K562 (cell line): Measurements from ENCODE around the gene UPF1. TPM values are rescaled to one million over a fixed set of nuclear protein-coding genes. Genes with fewer than 3 reads are reported as not detected.

Experiments
- ATAC-seq: fragments of 200-7000 bp; cut with Tn5 transposase; 3 replicates; pipeline ENCODE4 v1.9.1; 2020; ENCODE audit warnings: moderate library complexity
- BruUV-seq: library from RNA; stranded (reverse); fragments of 400-500 nt; replicated peaks from 2 replicates; lab custom pipeline; 2021; lab: Mats Ljungman, UMichigan
- CTCF ChIA-PET: fragments of 300-600 bp; formaldehyde crosslinking; extraction: SDS; loops from one replicate; lab custom pipeline; 2021; ENCODE audit warnings: low intra/inter-chr PET ratio; lab: Yijun Ruan, JAX
- POLR2A ChIA-PET: fragments of 300-600, 350-650 bp; sonication (Branson Sonifier 250); formaldehyde crosslinking; extraction: SDS; loops from one replicate; lab custom pipeline; 2021; ENCODE audit warnings: antibody characterized with exemption, inconsistent platforms; lab: Yijun Ruan, JAX
- DNase-seq, 4 experiments: peaks; one replicate each; pipeline versions ENCODE4 v3.0.0 to v3.0.0-alpha.2; 2011 to 2018; ENCODE audit warnings: low spot score in 3 of 4, mixed read lengths in 3 of 4; ENCODE audit errors: extremely low read depth in 1 of 4
- FAIRE-seq: peaks from 2 replicates; lab custom pipeline; 2011; peaks lifted over from hg19 to GRCh38; lab: Jason Lieb, UNC
- H2AFZ ChIP-seq: 2 replicates; pipeline ENCODE4 v1.6.0; 2011; ENCODE audit warnings: low read depth, low read length, control low read depth, inconsistent platforms
- H3K27ac ChIP-seq: fragments of 200-600 bp; 3 replicates; pipeline ENCODE4 v1.8.0; 2011; ENCODE audit warnings: low read depth, mild to moderate bottlenecking, control low read depth, inconsistent platforms, low read length, moderate library complexity, mixed read lengths; ENCODE audit errors: extremely low read depth
- H3K27me3 ChIP-seq, 2 experiments: fragments of 300-600 bp in 1 of 2; 2 replicates in 1 of 2; 3 replicates in 1 of 2; pipeline versions ENCODE4 v1.6.0 to v1.8.0; 2011; ENCODE audit warnings: inconsistent platforms in 2 of 2, low read length in 2 of 2, mild to moderate bottlenecking in 1 of 2, mixed read lengths in 1 of 2, moderate library complexity in 1 of 2; ENCODE audit not compliant: control insufficient read depth in 2 of 2, insufficient read depth in 2 of 2
- H3K36me3 ChIP-seq: fragments of 300-600 bp; 3 replicates; pipeline ENCODE4 v1.8.0; 2011; ENCODE audit warnings: mild to moderate bottlenecking, low read length, inconsistent platforms; ENCODE audit not compliant: control insufficient read depth, insufficient read depth
- H3K4me1 ChIP-seq, 2 experiments: fragments of 200-600 bp in 1 of 2; replicated peaks in 1 of 2; 2 replicates in 1 of 2; 3 replicates in 1 of 2; pipeline versions ENCODE4 v1.5.1 to v1.8.0; 2011; ENCODE audit warnings: inconsistent platforms in 2 of 2, low read length in 2 of 2, mild to moderate bottlenecking in 1 of 2, mixed read lengths in 1 of 2, moderate library complexity in 1 of 2; ENCODE audit not compliant: control insufficient read depth in 2 of 2, insufficient read depth in 2 of 2
- H3K4me2 ChIP-seq: 2 replicates; pipeline ENCODE4 v1.6.1; 2011; ENCODE audit warnings: low read length, control low read depth, inconsistent platforms, mixed read lengths; ENCODE audit not compliant: insufficient read depth
- H3K4me3 ChIP-seq: fragments of 200-600 bp; sonication (generic), shearing (Covaris generic); 2 replicates; pipeline ENCODE4 v1.5.1; 2016; ENCODE audit warnings: control low read depth, inconsistent platforms
- H3K79me2 ChIP-seq: fragments of 200-600 bp; 3 replicates; pipeline ENCODE4 v1.8.0; 2011; ENCODE audit warnings: low read length, inconsistent platforms; ENCODE audit not compliant: control insufficient read depth, insufficient read depth
- H3K9ac ChIP-seq, 2 experiments: 2 replicates each; pipeline versions ENCODE4 v1.6.0 to v1.6.1; 2011; ENCODE audit warnings: low read depth in 2 of 2, low read length in 2 of 2, control low read depth in 1 of 2, inconsistent platforms in 1 of 2, mild to moderate bottlenecking in 1 of 2, mixed read lengths in 1 of 2; ENCODE audit not compliant: insufficient read depth in 1 of 2
- H3K9me1 ChIP-seq: one replicate; pipeline ENCODE4 v1.6.0; 2011; ENCODE audit warnings: inconsistent platforms, mild to moderate bottlenecking, low read length, moderate library complexity; ENCODE audit not compliant: control insufficient read depth, insufficient read depth
- H3K9me3 ChIP-seq: replicated peaks from 2 replicates; pipeline ENCODE4 v1.5.1; 2011; ENCODE audit warnings: low read depth, low read length, inconsistent platforms; ENCODE audit not compliant: control insufficient read depth, insufficient read depth
- H4K20me1 ChIP-seq: replicated peaks from 2 replicates; pipeline ENCODE4 v1.6.1; 2011; ENCODE audit warnings: low read length, inconsistent platforms, mixed read lengths; ENCODE audit not compliant: control insufficient read depth, insufficient read depth
- ATF7 ChIP-seq: fragments of 450-650 bp; IDR thresholded peaks from 2 replicates; pipeline ENCODE4 v1.7.1; 2014; ENCODE audit warnings: mild to moderate bottlenecking, moderate library complexity
- BRF2 ChIP-seq: IDR thresholded peaks from 3 replicates; pipeline ENCODE4 v1.6.1; 2011; ENCODE audit warnings: borderline replicate concordance, mild to moderate bottlenecking; ENCODE audit not compliant: insufficient read length, insufficient read depth
- ETV6 ChIP-seq, 3 experiments: fragments of 150-350 bp in 1 of 3; sonication (generic) in 1 of 3; formaldehyde crosslinking in 1 of 3; IDR thresholded peaks; 2 replicates each; pipeline versions ENCODE4 v1.6.1 to v1.8.0; 2014 to 2022; ENCODE audit warnings: borderline replicate concordance in 2 of 3, low read depth in 2 of 3, antibody characterized with exemption in 1 of 3, low read length in 1 of 3, mild to moderate bottlenecking in 1 of 3, missing genetic modification reagents in 1 of 3
- HMBOX1 ChIP-seq: sonication (generic); IDR thresholded peaks from 2 replicates; pipeline ENCODE4 v1.6.1; 2016
- L3MBTL2 ChIP-seq: fragments of 450-650 bp; IDR thresholded peaks from 2 replicates; pipeline ENCODE4 v1.6.1; 2016; ENCODE audit warnings: mild to moderate bottlenecking, moderate library complexity
- TRIM25 ChIP-seq: fragments of 450-650 bp; IDR thresholded peaks from 2 replicates; pipeline ENCODE4 v1.7.0; 2016; ENCODE audit warnings: borderline replicate concordance
- ZFP1 ChIP-seq: fragments of 450-650 bp; formaldehyde crosslinking; IDR thresholded peaks from 2 replicates; pipeline ENCODE4 v1.4.0; 2020; ENCODE audit warnings: mild to moderate bottlenecking, mixed read lengths
- ZNF316 ChIP-seq: fragments of 450-650 bp; IDR thresholded peaks from 2 replicates; pipeline ENCODE4 v1.6.1; 2016
- ZNF318 ChIP-seq, 2 experiments: fragments of 450-650 bp; IDR thresholded peaks; 2 replicates each; pipeline ENCODE4 v1.6.1; 2016; ENCODE audit warnings: mild to moderate bottlenecking in 2 of 2, borderline replicate concordance in 1 of 2, low read depth in 1 of 2, moderate library complexity in 1 of 2
- ZNF785 ChIP-seq: fragments of 250-450 bp; sonication (Bioruptor Pico); IDR thresholded peaks from 2 replicates; pipeline ENCODE4 v1.4.0; 2020; ENCODE audit warnings: mild to moderate bottlenecking
- WGBS: fragments of 100-300 bp; shearing (Covaris generic); methylation state at CpG from one replicate; pipeline ENCODE4 v1.1.6; 2016; ENCODE audit warnings: low coverage, mixed read lengths; ENCODE audit not compliant: insufficient coverage; ENCODE audit errors: missing lambda C conversion rate; 5-methylcytosine and 5-hydroxymethylcytosine counted together
- in situ Hi-C: fragments of 300-500 bp; cut with MboI; formaldehyde crosslinking; loops from 4 replicates; pipeline ENCODE4 v1.15.0; 2018; ENCODE audit warnings: inconsistent platforms, mixed read lengths
- intact Hi-C: fragments of 100-400 bp; cut with micrococcal nuclease; formaldehyde crosslinking; loops from 2 replicates; pipeline ENCODE4 v1.14.2; 2022
- polyA plus RNA-seq, 8 experiments: library from polyadenylated mRNA; depleted of rRNA in 4 of 8; stranded (reverse) in 5 of 8; unstranded in 3 of 8; fragments of >200 nt; fragmentation: Nextera tagmentation in 2 of 8; fragmentation: Illumina TruSeq in 1 of 8; extraction: Ambion mirVana in 2 of 8; extraction: Trizol in 1 of 8; gene quantifications; 2 replicates each; pipeline versions ENCODE4 v1.2.1 to v1.2.3, GENCODE V29; 2011 to 2014; ENCODE audit warnings: inconsistent platforms in 1 of 8, missing spikeins in 1 of 8
- total RNA-seq, 7 experiments: library from RNA; depleted of rRNA in 6 of 7; stranded (reverse); fragments of >200 nt in 6 of 7; fragmentation: Illumina TruSeq in 2 of 7; extraction: Trizol in 2 of 7; gene quantifications; 2 replicates each; pipeline versions ENCODE4 v1.2.1 to v1.2.3, GENCODE V29; 2011 to 2021; ENCODE audit warnings: low replicate concordance in 1 of 7

The UPF1 gene
- total and polyA plus RNA-seq, 9 of the 15 experiments (the other 6 are each of a cell fraction or from before 2014, with no cell fraction given) = 0.34 to 103 (median 27.9) TPM

- Histone ChIP-seq H3K9me3 (no peaks in the 10 kb centered on the region), H2AFZ (no peak overlapping the region), H4K20me1 (no peaks in the 10 kb centered on the region; the same call in 1 of the 2 replicates), H3K36me3 (no peaks in the 10 kb centered on the region), H3K9ac (no peak overlapping the region), H3K4me2 (no peak overlapping the region), H3K9me1 (no peaks in the 10 kb centered on the region), H3K4me3 (no peak overlapping the region), H3K27ac (no peak overlapping the region), H3K79me2 (no peaks in the 10 kb centered on the region), H3K27me3 (peaks cover 21 to 38% of the 10 kb centered on the region in 2 experiments), H3K4me1 (no peaks in the 10 kb centered on the region; a peak in 1 of 5 replicates)
- BruUV-seq = no TSS peak
- FAIRE-seq (no peak), DNase-seq (no peak), ATAC-seq (no peak)
- in situ Hi-C loops (no loop called here), intact Hi-C loops (no loop called here)
- WGBS = 45% methylated on average over 8 of the region's 9 CpGs
- ChIA-PET POLR2A (no interaction called here), CTCF (no interaction called here)
- TF ChIP-seq ETV6 (IDR thresholded peaks at IDR 0.05; ENCODE audit: borderline replicate concordance in 1 of 2, low read depth in 2 of 2, low read length in 1 of 2) (no peak), ETV6 (CRISPR knock-in tag; IDR thresholded peaks at IDR 0.05; ENCODE audit: borderline replicate concordance) (no peak), ZNF785 (CRISPR knock-in tag) (no peak), ZFP1 (no peak), L3MBTL2 (no peak), BRF2 (no peak), ATF7 (no peak), ZNF316 (peak; percentile 56; the same call in 1 of the 2 replicates), HMBOX1 (no peak), TRIM25 (no peak), ZNF318 (IDR thresholded peaks at IDR 0.05; ENCODE audit: borderline replicate concordance in 1 of 2, low read depth in 1 of 2) (no peak)
Observed at GRCh38 chr19:18817574-18817973, 14.2 kb upstream of the UPF1 start.
